Gastroesophageal sphincter (tissue), 3 donors: ENCODE measurements around the gene TTC21B.

Experiments
- EP300 ChIP-seq: sonication (generic); formaldehyde crosslinking; IDR thresholded peaks from one replicate; pipeline ENCODE4 v1.6.1; 2017; ENCODE audit warnings: antibody characterized with exemption, mild to moderate bottlenecking
- POLR2A ChIP-seq, 2 donors: fragments of 450-650 bp; IDR thresholded peaks; one replicate each; pipeline ENCODE4 v1.6.1; 2017; ENCODE audit warnings: antibody characterized with exemption in 2 of 2, mild to moderate bottlenecking in 2 of 2, moderate library complexity in 1 of 2
- POLR2AphosphoS5 ChIP-seq: sonication (generic); formaldehyde crosslinking; IDR thresholded peaks from one replicate; pipeline ENCODE4 v1.6.1; 2017; ENCODE audit warnings: antibody characterized with exemption
- TF ChIP-seq, protein P1 (sequence below), 4 experiments: fragments of 200-600 bp in 2 of 4; fragments of 450-650 bp in 2 of 4; sonication (generic) in 1 of 4; IDR thresholded peaks; one replicate each; pipeline ENCODE4 v1.5.1; 2017 to 2019; ENCODE audit warnings: antibody characterized with exemption in 4 of 4, mild to moderate bottlenecking in 2 of 4, moderate library complexity in 2 of 4

DNA sequence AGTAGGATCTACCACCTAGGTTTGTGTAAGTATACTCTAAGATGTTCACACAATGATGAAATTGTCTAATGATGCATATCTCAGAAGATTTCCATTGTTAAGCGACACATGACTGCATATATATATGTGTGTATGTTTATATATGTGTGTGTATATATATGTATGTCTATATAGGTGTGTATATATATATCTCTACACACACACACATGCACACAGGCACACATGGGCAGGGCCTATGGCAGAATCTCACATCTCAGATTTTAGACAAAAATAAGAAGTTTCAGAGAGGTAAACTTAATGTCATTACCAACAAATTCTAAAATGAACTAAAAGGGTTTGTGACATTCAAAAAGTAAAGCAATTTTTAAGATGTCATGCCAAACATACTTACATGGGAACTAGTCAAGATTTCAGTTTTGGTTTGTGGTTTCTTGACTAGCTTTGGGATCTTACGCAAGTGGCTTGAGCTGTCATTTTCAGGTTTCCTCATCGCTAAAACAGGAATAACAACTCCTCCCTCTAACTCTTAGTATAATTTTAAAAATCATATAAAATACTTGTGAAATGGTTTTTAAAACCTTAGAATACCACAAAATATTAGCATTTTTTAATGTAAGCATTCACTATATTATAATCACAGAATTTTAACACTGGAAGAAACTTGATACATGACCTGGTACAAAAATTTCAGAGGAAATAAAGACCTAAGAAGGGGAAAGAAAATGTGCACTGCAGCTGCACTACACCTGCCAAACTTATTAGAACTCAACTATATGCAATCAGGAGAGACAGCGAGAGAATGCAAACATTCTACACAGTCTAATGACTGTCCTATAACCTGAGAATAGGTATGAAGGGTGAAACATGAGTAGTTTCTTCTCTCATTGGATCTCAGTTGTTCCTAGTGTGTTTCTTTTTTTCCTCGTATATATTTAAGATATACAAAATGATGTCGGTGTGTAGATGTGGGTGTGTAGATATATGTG, 75.7 kb downstream of the TTC21B start:
- TF ChIP-seq POLR2AphosphoS5 (no peak), POLR2A (IDR thresholded peaks at IDR 0.05) (no peak), EP300 (no peak)
- TF ChIP-seq, protein P1, sequence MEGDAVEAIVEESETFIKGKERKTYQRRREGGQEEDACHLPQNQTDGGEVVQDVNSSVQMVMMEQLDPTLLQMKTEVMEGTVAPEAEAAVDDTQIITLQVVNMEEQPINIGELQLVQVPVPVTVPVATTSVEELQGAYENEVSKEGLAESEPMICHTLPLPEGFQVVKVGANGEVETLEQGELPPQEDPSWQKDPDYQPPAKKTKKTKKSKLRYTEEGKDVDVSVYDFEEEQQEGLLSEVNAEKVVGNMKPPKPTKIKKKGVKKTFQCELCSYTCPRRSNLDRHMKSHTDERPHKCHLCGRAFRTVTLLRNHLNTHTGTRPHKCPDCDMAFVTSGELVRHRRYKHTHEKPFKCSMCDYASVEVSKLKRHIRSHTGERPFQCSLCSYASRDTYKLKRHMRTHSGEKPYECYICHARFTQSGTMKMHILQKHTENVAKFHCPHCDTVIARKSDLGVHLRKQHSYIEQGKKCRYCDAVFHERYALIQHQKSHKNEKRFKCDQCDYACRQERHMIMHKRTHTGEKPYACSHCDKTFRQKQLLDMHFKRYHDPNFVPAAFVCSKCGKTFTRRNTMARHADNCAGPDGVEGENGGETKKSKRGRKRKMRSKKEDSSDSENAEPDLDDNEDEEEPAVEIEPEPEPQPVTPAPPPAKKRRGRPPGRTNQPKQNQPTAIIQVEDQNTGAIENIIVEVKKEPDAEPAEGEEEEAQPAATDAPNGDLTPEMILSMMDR (IDR thresholded peaks at IDR 0.05): no peak
